DND-41 (cell line): ENCODE results near the gene DIRAS1.

Source experiments
- ATAC-seq: fragments of 200-7000 bp; cut with Tn5 transposase; 3 replicates; pipeline ENCODE4 v1.9.1; 2021; ENCODE audit warnings: low read depth; ENCODE audit not compliant: insufficient read depth
- DNase-seq: peaks from one replicate; pipeline ENCODE4 v3.0.0-alpha.2; 2020
- H2AFZ ChIP-seq: 2 replicates; pipeline ENCODE4 v1.6.0; 2012; ENCODE audit warnings: low read depth, low read length
- H3K27ac ChIP-seq: 2 replicates; pipeline ENCODE4 v1.5.1; 2012; ENCODE audit warnings: low read length, inconsistent platforms
- H3K27me3 ChIP-seq: fragments of 200-600 bp; sonication (generic); 2 replicates; pipeline ENCODE4 v1.6.0; 2012; ENCODE audit warnings: low read length, mild to moderate bottlenecking, inconsistent platforms; ENCODE audit not compliant: insufficient read depth, poor library complexity
- H3K36me3 ChIP-seq: 2 replicates; pipeline ENCODE4 v1.5.1; 2012; ENCODE audit warnings: low read length, inconsistent platforms; ENCODE audit not compliant: insufficient read depth
- H3K4me1 ChIP-seq: 2 replicates; pipeline ENCODE4 v1.5.1; 2012; ENCODE audit warnings: mild to moderate bottlenecking, low read length; ENCODE audit not compliant: insufficient read depth
- H3K4me2 ChIP-seq: 2 replicates; pipeline ENCODE4 v1.6.0; 2012; ENCODE audit warnings: mild to moderate bottlenecking, moderate library complexity, low read length, inconsistent platforms; ENCODE audit not compliant: insufficient read depth
- H3K4me3 ChIP-seq, 2 experiments: fragments of 200-600 bp in 1 of 2; shearing (Covaris generic) in 1 of 2; 2 replicates each; pipeline ENCODE4 v1.5.1; 2012 to 2016; ENCODE audit warnings: inconsistent platforms in 2 of 2, low read length in 2 of 2, mild to moderate bottlenecking in 2 of 2, low read depth in 1 of 2, moderate library complexity in 1 of 2
- H3K79me2 ChIP-seq: 2 replicates; pipeline ENCODE4 v1.6.0; 2012; ENCODE audit warnings: low read length, inconsistent platforms; ENCODE audit not compliant: insufficient read depth
- H3K9ac ChIP-seq: 2 replicates; pipeline ENCODE4 v1.6.0; 2012; ENCODE audit warnings: low read depth, mild to moderate bottlenecking, inconsistent platforms, low read length, moderate library complexity
- H3K9me3 ChIP-seq: 2 replicates; pipeline ENCODE4 v1.5.1; 2012; ENCODE audit warnings: low read length, moderate library complexity, mild to moderate bottlenecking, inconsistent platforms; ENCODE audit not compliant: insufficient read depth, severe bottlenecking
- H4K20me1 ChIP-seq: 2 replicates; pipeline ENCODE4 v1.6.0; 2012; ENCODE audit warnings: low read length; ENCODE audit not compliant: insufficient read depth
- EZH2 ChIP-seq: IDR thresholded peaks from 3 replicates; pipeline ENCODE4 v1.6.1; 2012; ENCODE audit warnings: borderline replicate concordance, low read depth, mild to moderate bottlenecking, moderate library complexity, low read length, inconsistent platforms; ENCODE audit not compliant: severe bottlenecking
- TF ChIP-seq, protein P1 (sequence below): IDR thresholded peaks from 2 replicates; pipeline ENCODE4 v1.5.1; 2012; ENCODE audit warnings: borderline replicate concordance, low read length, moderate library complexity, mild to moderate bottlenecking; ENCODE audit not compliant: poor library complexity, severe bottlenecking; ENCODE audit errors: extremely low read depth

Gene DIRAS1

GRCh38 chr19:2755448-2755705 is 34.2 kb upstream of the DIRAS1 start:
- no peak overlapping the region for H3K27ac ChIP-seq
- peaks cover 6% of the 10 kb centered on the region; the same call in 1 of the 2 replicates for H4K20me1 ChIP-seq
- no peak for ATAC-seq
- H3K4me1 ChIP-seq: no peaks in the 10 kb centered on the region
- TF ChIP-seq, protein P1, sequence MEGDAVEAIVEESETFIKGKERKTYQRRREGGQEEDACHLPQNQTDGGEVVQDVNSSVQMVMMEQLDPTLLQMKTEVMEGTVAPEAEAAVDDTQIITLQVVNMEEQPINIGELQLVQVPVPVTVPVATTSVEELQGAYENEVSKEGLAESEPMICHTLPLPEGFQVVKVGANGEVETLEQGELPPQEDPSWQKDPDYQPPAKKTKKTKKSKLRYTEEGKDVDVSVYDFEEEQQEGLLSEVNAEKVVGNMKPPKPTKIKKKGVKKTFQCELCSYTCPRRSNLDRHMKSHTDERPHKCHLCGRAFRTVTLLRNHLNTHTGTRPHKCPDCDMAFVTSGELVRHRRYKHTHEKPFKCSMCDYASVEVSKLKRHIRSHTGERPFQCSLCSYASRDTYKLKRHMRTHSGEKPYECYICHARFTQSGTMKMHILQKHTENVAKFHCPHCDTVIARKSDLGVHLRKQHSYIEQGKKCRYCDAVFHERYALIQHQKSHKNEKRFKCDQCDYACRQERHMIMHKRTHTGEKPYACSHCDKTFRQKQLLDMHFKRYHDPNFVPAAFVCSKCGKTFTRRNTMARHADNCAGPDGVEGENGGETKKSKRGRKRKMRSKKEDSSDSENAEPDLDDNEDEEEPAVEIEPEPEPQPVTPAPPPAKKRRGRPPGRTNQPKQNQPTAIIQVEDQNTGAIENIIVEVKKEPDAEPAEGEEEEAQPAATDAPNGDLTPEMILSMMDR: no peak
- TF ChIP-seq EZH2: no peak
- no peaks in the 10 kb centered on the region for H3K79me2 ChIP-seq
- H3K9ac ChIP-seq: no peak overlapping the region
- no peak overlapping the region for H3K4me2 ChIP-seq
- no peaks in the 10 kb centered on the region for H3K27me3 ChIP-seq
- peaks cover 61% of the 10 kb centered on the region for H3K36me3 ChIP-seq
- H2AFZ ChIP-seq: no peak overlapping the region
- H3K4me3 ChIP-seq: no peak overlapping the region
- no peak for DNase-seq
- no peaks in the 10 kb centered on the region for H3K9me3 ChIP-seq

- no peak overlapping the region for H3K27ac ChIP-seq
- H3K27me3 ChIP-seq: no peaks in the 10 kb centered on the region
- DNase-seq (no peak), ATAC-seq (no peak)
- H3K79me2 ChIP-seq: no peaks in the 10 kb centered on the region
- H4K20me1 ChIP-seq: peaks cover 6% of the 10 kb centered on the region; the same call in 1 of the 2 replicates
- no peak overlapping the region for H2AFZ ChIP-seq
- no peaks in the 10 kb centered on the region for H3K9me3 ChIP-seq
- H3K4me2 ChIP-seq: no peak overlapping the region
- H3K4me1 ChIP-seq: no peaks in the 10 kb centered on the region
- no peak overlapping the region for H3K4me3 ChIP-seq
- no peak overlapping the region for H3K9ac ChIP-seq
- TF ChIP-seq, protein P1: no peak
- TF ChIP-seq EZH2: no peak
- H3K36me3 ChIP-seq: peaks cover 58% of the 10 kb centered on the region
Observed at GRCh38 chr19:2754659-2755447, 33.7 kb upstream of the DIRAS1 start.

- no peak for DNase-seq
- Histone ChIP-seq H2AFZ (no peak overlapping the region), H3K27me3 (no peaks in the 10 kb centered on the region), H3K9ac (no peak overlapping the region), H3K4me1 (peaks cover 6% of the 10 kb centered on the region), H3K4me2 (no peak overlapping the region), H3K9me3 (no peaks in the 10 kb centered on the region), H3K27ac (no peak overlapping the region), H3K79me2 (no peaks in the 10 kb centered on the region), H3K4me3 (no peak overlapping the region), H3K36me3 (peaks cover 27% of the 10 kb centered on the region), H4K20me1 (no peaks in the 10 kb centered on the region; the same call in 1 of the 2 replicates)
- no peak for ATAC-seq
- no peak for TF ChIP-seq EZH2
- TF ChIP-seq, protein P1: no peak
Observed at GRCh38 chr19:2751438-2751830, 30.3 kb upstream of the DIRAS1 start.
